Lower leg skin (tissue), 4 donors: ENCODE measurements around the gene DLG2. TPM values are rescaled to one million over a fixed set of nuclear protein-coding genes. Genes with fewer than 3 reads are reported as not detected.

Experiments used
- DNase-seq, 2 donors: peaks; one replicate each; pipeline ENCODE4 v3.0.0-alpha.2; 2019; ENCODE audit warnings: low spot score in 2 of 2
- H3K4me3 ChIP-seq: fragments of 200-600 bp; sonication (generic); 2 replicates; pipeline ENCODE4 v1.5.1; 2017; ENCODE audit warnings: mild to moderate bottlenecking, low read depth; ENCODE audit not compliant: poor library complexity, severe bottlenecking
- POLR2A ChIP-seq, 2 donors: fragments of 450-650 bp; IDR thresholded peaks; one replicate each; pipeline ENCODE4 v1.6.1; 2016 to 2017; ENCODE audit warnings: antibody characterized with exemption in 2 of 2, mild to moderate bottlenecking in 1 of 2, moderate library complexity in 1 of 2
- WGBS, 2 donors: methylation state at CpG; one replicate each; pipeline ENCODE4 v1.1.5; 2018; 5-methylcytosine and 5-hydroxymethylcytosine counted together
- intact Hi-C: fragments of 100-400 bp; cut with DNase I; formaldehyde crosslinking; loops from one replicate; pipeline ENCODE4 v1.15.0; 2023; ENCODE audit warnings: low total_unique reads
- total RNA-seq, 4 donors: library from RNA; depleted of rRNA; stranded (reverse); fragments of >200 nt; gene quantifications; one replicate each; pipeline ENCODE4 v1.1.0, GENCODE V29; 2016
- TF ChIP-seq, protein P1 (sequence below), 3 donors: fragments of 450-650 bp; IDR thresholded peaks; one replicate each; pipeline ENCODE4 v1.5.1; 2016; ENCODE audit warnings: antibody characterized with exemption in 3 of 3, mild to moderate bottlenecking in 3 of 3, moderate library complexity in 2 of 3

The DLG2 gene
- total RNA-seq, 4 donors from 2014 or later = 37.6 to 68.3 (median 46.0) TPM

DNA sequence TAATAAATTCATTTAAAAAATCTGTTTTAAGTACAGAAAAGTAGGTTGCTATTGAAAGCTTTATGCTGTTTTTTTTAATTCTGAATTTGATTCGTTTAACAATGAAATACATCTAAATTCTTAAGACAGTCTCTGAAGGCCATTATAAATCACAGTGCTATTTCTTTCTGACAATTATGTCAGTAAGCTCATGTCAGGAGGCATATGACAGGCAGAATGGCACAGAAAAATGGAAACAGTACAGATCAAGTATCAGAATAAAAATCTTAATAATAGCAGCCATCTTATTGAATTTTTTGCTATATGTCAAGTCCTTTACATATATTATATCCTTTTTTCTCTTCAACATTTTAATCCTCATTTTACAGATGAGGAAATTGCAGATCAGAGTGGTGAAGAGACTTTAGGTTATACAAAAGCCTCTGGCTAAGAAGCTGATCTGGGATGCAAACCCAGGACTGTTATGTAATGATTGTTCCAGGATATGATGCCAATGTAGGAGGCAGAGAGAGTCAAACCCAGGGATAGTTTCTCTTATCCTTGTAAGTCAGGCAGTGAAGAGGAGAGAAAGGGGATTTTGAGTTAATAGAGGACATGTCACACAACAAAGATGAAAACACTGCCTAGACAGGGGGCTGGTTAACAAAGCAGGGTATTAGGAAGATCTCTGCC lies 2057.9 kb downstream of the DLG2 start:
- intact Hi-C loops = no loop called here
- TF ChIP-seq, protein P1, sequence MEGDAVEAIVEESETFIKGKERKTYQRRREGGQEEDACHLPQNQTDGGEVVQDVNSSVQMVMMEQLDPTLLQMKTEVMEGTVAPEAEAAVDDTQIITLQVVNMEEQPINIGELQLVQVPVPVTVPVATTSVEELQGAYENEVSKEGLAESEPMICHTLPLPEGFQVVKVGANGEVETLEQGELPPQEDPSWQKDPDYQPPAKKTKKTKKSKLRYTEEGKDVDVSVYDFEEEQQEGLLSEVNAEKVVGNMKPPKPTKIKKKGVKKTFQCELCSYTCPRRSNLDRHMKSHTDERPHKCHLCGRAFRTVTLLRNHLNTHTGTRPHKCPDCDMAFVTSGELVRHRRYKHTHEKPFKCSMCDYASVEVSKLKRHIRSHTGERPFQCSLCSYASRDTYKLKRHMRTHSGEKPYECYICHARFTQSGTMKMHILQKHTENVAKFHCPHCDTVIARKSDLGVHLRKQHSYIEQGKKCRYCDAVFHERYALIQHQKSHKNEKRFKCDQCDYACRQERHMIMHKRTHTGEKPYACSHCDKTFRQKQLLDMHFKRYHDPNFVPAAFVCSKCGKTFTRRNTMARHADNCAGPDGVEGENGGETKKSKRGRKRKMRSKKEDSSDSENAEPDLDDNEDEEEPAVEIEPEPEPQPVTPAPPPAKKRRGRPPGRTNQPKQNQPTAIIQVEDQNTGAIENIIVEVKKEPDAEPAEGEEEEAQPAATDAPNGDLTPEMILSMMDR (IDR thresholded peaks at IDR 0.05) = no peak
- TF ChIP-seq POLR2A (IDR thresholded peaks at IDR 0.05) = no peak
- no peak overlapping the region for H3K4me3 ChIP-seq
- no peak for DNase-seq
- 68 to 80% methylated on average over 1 of the region's 1 CpG for WGBS, 2 donors

DNA sequence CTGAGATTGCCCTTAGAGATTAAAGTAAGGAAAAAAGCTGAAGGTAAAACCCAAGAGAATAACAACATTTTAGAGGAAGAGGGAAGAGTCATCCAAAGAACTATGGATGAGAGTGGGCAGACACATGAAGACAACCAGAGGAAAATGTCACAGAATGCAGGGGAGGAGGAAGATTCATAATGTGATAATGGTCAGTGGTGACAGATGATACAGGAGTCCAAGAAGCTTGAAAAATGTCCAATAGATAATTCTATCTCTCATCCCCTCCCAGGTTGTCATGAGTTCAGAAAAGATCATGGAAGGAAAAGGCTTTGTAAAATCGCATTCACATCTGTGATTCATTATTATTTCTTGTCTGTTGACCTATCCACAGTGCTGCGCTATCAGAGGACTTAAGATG lies 2058.6 kb downstream of the DLG2 start:
- TF ChIP-seq, protein P1 (IDR thresholded peaks at IDR 0.05) = no peak
- no peak for TF ChIP-seq POLR2A (IDR thresholded peaks at IDR 0.05)
- H3K4me3 ChIP-seq = no peak overlapping the region
- 78 to 91% methylated on average over 2 of the region's 2 CpGs for WGBS, 2 donors
- intact Hi-C loops = no loop called here
- DNase-seq = no peak

DNA sequence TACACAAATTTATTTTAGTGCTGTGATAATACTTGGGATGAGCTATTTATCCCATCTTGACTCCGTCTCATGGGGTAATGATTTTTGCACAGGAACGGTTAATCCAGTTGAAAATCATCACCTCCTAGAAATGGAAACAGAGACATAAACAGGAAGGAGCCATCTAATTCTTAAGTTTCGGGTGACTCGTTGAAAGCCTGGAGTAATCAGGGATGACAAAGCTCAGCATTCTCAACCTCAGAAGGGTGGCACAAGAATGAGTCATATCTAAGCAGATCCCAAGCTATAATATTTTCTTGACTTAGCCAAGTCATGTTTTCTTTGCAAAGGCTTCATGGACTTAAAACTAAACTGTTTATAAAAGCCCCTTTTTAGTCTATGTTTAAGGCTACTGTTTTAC lies 2060.2 kb downstream of the DLG2 start:
- DNase-seq = no peak
- 46 to 59% methylated on average over 4 of the region's 4 CpGs for WGBS, 2 donors
- intact Hi-C loops = no loop called here
- no peak overlapping the region for H3K4me3 ChIP-seq
- no peak for TF ChIP-seq POLR2A (IDR thresholded peaks at IDR 0.05)
- TF ChIP-seq, protein P1 (IDR thresholded peaks at IDR 0.05) = no peak

DNA sequence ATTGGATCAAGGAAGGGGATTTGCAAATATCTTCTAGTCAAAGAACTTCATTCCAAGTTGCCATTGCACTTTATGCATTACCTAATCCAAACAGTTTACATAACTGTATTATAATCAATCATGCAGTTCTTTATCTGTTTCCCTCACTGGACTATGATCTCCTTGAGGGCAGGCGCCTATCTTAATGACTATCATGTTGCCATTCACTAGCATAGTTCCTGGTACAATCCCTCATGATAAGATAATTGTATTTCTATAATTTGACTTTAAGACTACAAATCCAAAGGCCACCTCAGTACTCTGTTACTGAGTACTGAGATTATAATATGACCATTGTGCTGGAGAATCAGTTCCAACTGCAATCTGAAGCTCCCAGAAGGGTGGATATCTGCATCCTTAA lies 2062.3 kb downstream of the DLG2 start:
- no peak for DNase-seq
- H3K4me3 ChIP-seq = no peak overlapping the region
- intact Hi-C loops = no loop called here
- WGBS, 2 donors = 79 to 94% methylated on average over 1 of the region's 1 CpG
- TF ChIP-seq, protein P1 (IDR thresholded peaks at IDR 0.05) = no peak
- no peak for TF ChIP-seq POLR2A (IDR thresholded peaks at IDR 0.05)

DNA sequence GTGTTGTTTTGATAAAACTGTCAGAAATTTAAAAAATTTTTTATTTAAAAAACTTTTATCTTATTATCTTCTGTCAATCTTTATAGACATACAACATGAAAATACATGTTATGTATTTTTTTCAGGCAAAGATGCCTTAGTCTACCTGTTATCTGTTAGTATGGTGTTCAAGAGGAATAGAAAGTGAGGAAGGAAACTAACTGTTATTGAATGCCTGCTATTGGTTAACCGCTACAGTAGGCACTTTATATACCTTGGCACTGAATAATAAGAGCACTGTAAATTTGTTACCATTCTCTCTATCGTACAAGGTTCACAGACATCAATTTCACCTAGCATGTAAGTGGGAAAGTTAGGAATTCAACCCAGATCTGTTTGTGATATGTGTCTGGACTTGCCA lies 2068.9 kb downstream of the DLG2 start:
- DNase-seq = no peak
- H3K4me3 ChIP-seq = no peak overlapping the region
- intact Hi-C loops = no loop called here
- WGBS, 2 donors = 76 to 77% methylated on average over 2 of the region's 2 CpGs
- TF ChIP-seq POLR2A (IDR thresholded peaks at IDR 0.05) = no peak
- TF ChIP-seq, protein P1 (IDR thresholded peaks at IDR 0.05) = no peak

DNA sequence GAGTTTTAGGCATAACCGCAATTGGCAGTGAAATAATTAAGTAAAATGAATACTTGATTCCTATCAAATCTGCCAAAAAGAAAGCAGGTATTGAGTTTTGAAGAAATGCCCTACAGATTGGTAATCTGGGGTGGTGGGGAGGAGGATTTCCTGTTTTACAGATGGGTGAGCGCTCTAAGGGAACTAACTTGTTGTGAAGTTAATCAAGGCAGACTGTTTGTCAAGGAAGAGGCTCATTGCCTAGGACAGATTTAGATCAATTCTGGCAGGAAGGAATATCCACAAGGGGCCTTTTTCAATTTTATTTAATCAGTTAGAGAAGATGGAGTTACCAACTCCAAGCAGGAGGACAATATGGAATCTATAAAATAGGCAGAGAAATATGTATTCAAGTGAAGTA lies 2069.5 kb downstream of the DLG2 start:
- no peak overlapping the region for H3K4me3 ChIP-seq
- intact Hi-C loops = no loop called here
- 80 to 87% methylated on average over 2 of the region's 2 CpGs for WGBS, 2 donors
- TF ChIP-seq, protein P1 (IDR thresholded peaks at IDR 0.05) = no peak
- no peak for TF ChIP-seq POLR2A (IDR thresholded peaks at IDR 0.05)
- no peak for DNase-seq
